Dermis microvascular lymphatic vessel endothelial cell (primary cell): ENCODE data around the gene C2orf76. TPM values are rescaled to one million over a fixed set of nuclear protein-coding genes. Genes with fewer than 3 reads are reported as not detected.
"Not testable (repeated sequence)": the region's sequence is repeated elsewhere in the genome, so short reads cannot be mapped to it uniquely, and the experiment has no call there.

ENCODE experiments used
- DNase-seq, 2 donors: peaks; one replicate each; pipeline versions ENCODE4 v3.0.0 to v3.0.0-alpha.2; 2010; ENCODE audit warnings: low read depth in 2 of 2
- total RNA-seq: library from RNA; depleted of rRNA; stranded (reverse); fragments of >200 nt; gene quantifications from 2 replicates; pipeline ENCODE4 v1.2.1, GENCODE V29; 2014

C2orf76 gene
- total RNA-seq = 9.8 and 10.0 TPM in 2 replicates

DNA sequence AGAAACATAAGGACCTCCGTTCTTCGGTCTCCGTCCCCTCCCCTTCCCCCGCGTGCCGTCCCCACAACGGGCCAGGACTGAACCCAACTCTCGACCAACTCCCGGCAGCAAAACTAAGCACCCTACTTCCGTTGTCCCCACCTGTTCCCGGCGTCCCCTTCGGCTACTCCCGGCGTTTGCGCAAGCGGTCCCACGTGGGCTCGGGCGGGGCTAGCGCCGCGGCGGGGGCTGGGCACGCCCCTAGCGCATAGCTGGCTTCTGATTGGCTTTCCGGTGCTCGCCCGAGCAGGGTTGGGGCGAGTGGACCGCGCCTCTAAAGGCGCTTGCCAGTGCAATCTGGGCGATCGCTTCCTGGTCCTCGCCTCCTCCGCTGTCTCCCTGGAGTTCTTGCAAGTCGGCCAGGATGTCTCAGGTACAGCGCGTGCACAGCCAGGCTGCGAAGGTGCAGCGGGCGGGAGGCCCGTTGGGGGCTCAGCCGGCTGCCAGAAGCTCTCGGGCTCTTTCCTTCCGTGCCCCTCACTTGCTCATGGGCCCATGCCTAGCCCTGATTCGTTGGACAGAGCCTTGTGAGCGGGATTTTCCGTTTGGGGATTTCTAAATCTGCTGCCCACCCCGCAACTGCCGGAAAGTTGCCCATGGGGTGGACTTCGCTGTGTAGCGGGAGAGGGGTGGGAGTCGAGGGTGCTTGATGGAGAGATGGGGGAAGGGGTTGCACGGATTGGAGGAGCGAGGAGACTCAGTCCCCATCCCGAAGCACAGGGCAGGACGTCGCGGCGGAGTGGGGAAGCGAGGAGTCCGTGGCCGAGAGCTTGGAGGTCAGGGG, at the start of gene C2orf76, which contains the start of gene DBI:
Gene C2orf76 (minus strand): TSS at position 186 of the 823 bp plus-strand sequence. CDS start 26,875 bp downstream, outside the sequence.
Gene DBI (plus strand): TSS at position 329 of the 823 bp plus-strand sequence. CDS start 75 bp downstream, at position 404.
- peak; percentile 81 to 94 for DNase-seq

DNA sequence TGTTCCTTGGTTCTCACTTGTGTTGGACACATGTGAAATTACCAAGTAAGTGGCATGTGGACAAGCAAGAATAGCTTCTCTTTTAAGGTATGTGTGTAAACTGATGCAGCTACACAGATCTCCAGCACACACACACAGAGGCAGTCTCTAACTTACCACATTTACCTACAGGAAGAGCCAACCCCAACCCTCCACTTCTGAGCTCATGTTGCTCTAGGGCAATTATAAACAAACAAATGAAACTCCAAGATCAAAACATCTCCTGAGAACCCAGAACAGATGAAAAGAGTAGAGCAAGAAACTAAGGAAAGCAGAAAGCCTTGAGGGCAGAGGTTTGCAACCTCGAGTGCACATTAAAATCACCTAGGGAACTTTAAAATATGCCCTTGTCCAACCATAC, 49.0 kb upstream of the C2orf76 start:
- DNase-seq = no peak

DNA sequence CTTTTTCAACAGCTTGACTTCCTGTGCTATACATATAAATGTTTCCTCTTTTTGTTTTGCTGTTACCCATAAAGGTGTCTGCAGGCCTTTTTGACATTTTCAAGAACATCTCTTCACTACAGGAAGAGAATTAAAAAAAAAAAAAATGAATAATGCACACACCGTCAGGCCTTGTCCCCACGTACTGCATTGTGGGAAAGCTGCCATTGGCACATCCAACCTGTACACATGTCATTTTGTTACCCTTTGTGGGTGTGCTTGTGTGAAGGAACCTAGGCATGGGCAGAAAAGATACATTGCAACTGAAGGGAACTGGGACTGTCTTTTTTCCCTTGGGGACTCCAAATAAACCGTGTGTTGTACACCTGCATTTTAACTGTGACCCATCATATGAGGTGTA, 48.3 kb upstream of the C2orf76 start:
- DNase-seq = no peak

DNA sequence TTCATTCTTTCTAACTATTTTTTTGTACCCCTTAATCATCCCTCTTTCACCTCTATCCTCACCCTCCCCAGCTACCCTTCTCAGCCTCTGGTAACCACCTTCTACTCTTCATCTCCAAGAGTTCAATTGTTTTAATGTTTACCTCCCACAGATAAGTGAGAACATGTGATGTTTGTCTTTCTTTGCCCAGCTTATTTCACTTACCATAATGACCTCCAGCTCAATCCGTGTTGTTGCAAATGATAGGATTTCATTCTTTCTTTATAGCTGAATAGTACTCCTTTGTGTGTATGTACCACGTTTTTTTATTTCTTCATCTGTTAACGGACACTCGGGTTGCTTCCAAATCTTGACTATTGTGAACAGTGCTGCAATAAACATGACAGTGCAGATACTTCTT, 42.9 kb upstream of the C2orf76 start:
- no peak for DNase-seq

DNA sequence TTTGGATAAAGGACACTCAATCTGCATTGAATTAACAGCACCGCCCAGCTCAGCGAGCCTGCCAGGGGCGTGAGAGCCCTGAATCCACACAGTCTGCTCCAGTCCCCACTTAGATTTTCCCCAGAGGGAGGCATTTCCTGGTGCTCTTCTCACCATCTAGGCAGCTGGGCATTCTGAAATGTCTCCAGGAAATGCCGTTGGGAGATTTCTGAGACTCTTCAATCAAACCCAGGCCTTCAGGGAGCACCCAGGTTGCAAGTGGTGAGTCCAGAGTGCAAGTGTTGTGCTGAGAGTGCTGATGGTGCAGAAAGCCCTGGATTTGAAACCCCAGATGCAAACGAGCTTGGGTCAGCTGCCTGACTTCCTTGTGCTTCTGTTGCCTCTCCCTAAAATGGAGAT, 41.6 kb upstream of the C2orf76 start:
- no peak for DNase-seq

DNA sequence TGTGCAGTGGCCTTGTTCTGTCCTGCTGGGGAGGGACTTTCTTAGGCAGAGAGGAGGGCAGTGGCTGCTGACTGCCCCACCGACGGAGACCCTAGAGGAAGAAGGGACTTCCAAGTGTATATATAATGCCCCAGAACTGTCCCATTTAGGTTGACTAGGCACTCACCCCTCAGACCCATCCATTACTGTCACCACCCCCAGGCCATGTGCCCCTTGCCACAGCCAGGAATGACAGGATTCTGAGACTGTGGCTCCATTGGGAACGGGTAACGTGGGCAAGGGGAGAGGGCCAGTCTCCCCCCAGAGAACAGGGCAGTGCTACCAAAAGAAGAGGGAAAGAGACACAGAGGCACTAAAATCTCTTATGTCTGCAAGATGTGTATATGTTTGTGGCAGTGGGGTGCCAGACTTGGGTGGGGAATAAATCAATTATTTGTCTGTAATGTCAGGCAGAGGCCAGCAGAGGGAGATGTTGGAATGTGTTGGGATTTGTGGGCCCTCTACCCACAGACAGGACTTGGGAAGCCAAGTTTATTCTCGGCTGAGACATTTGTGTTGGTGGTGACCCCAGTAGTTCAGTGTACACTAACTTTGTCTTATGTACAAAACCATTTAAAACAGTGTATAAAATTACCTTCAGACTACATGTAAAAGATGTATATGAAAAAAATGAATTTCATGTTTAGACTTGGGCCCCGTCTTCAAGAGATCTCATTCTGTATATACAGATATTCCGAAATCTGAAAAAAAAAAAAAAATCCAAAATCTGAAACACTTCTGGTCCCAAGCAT, 41.0 kb upstream of the C2orf76 start:
- DNase-seq = peak; percentile 31 to 69

DNA sequence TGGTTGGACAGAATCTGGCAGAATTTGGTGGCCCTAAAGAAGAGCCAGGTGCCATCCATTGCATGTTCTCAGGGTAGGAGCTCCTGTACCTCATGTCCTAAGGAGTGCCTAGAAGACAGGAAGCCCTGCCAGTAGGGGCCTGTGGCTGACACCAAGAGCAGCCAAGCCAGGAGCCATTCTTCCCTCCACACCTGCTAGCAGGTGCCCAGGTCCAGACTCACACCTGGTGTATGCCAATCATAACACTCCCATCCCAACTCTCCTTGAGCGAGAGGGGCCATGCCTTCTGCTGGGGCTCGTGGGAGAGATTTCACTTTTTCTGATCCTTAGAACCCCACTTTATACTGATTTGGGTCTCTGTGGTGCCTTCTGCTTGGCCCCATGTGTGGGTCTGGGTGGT, 38.5 kb upstream of the C2orf76 start:
- no peak for DNase-seq

DNA sequence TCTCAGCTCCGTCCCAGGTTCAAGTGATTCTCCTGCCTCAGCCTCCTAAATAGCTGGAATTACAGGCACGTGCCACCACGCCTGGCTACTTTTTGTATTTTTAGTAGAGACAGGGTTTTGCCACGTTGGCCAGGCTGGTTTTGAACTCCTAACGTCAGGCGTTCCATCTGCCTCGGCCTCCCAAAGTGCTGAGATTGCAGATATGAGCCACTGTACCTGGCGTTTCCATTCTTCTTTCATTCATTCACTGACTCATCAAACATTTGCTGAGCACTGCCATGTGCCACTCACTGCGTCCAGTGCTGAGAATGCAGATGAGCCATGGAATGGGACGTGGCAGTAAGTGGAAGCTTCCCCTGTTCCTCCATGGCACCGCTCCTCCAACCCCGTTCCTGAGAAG, 37.0 kb upstream of the C2orf76 start:
- not testable (repeated sequence) for DNase-seq

DNA sequence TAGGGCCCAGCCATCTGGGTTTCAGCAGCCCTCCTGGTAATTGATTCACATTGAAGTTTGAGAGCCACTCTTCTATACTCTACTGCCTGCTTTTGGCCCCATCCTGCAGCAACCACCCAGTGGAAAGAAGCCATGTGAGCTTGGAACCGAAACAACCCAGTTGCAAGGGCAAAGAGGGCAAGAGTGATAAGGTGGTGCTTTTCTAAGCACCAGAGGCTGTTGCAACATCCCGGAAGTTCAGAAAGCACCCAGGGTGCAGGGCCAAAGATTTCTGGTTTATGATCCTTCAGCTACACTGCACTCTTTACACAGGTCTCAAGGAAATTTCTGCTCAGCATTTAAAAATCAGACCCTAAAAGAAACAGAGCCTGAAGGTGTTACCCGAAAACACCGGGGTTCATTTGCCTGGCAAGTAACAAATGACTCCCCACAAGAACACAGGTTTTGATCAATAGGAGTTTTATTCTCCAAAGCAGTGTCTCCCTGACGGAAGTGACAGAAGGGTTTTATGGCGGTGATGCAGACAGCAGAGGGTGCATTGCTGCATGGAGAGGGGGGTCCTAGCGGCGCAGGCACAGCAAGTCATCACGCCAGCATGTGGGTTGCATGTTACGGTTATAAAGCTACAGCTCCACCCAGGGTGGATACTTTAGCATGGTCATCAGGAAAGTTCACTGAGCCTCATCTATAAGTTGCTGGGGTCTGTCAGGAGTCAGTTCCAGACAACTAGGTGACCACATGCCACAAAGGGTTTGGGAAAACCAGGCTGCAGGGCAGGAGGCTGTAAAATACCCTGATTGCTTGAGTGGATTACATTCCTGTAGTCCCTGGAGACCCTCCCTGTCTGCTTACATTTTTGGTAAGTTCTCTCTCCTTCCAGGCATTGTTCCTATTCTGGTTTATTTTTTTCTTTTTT, 36.3 kb upstream of the C2orf76 start:
- DNase-seq = no peak

DNA sequence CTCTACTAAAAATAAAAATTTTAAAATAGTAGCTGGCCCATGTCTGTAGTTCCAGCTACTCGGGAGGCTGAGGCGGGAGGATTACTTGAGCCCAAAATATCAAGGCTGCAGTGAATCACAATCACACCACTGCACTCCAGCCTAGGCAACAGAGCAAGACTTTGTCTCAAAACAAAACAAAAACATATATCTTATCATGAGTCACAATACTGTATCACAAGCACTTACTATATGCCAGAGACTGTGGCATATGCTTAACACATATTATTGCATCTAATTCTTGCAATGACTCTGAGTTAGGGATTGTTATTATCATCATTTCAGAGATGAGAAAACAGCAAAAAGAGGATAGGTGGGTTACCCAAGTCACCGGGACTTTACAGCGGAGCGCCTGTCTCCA, 35.5 kb upstream of the C2orf76 start:
- DNase-seq = no peak

DNA sequence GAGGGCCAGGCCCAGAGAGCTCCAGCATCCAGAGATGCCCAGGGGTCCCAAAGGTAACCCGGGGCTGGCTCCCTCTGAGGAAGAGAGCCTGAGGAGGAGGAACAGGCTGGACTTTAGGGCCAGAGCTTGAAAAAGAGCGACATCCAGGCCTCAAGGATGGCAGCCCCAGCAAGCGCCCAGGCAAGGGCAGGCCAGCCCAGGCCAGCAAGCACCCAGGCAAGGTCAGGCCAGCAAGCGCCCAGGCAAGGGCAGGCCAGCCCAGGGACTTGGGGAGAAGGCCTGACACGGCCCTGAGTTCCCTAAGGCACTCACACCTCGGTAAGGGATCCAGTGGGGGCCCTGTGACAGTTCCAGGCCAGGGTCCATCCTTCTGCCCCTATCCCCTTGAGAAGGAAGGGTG, 30.6 kb upstream of the C2orf76 start:
- no peak for DNase-seq

DNA sequence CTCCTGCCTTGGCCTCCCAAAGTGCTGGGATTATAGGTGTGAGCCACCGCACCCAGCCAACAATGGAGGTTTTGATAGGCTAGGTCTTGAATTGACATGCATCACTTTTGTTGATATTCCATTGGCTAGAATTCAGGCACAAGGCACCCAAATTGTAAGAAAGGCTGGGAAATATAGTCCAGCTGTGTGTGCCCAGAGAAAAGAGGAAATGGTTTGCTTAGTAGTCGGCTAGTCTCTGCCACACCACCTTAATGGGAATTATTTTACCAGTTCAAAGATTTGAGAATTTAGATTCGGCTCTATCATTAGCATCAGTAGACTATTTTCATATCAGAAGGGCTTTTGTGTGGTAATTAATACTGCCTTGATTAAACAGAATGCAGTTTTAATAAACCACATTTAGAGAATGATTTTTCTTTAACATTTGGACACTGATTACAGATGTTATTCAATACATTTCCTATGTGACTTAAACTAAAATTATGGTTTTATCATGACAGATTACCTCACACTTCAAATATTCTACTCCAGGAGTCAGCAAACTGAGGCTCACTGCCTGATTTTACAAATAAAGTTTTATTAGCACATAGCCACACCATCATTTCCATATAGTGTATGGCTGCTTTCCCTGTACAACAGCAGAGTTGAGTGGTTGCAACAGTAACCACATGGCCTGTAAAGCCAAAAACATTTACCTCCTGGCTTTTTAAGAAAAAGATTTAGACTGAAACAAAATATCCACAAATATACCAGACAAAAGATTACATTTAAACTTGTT, 27.5 kb upstream of the C2orf76 start:
- DNase-seq = no peak

DNA sequence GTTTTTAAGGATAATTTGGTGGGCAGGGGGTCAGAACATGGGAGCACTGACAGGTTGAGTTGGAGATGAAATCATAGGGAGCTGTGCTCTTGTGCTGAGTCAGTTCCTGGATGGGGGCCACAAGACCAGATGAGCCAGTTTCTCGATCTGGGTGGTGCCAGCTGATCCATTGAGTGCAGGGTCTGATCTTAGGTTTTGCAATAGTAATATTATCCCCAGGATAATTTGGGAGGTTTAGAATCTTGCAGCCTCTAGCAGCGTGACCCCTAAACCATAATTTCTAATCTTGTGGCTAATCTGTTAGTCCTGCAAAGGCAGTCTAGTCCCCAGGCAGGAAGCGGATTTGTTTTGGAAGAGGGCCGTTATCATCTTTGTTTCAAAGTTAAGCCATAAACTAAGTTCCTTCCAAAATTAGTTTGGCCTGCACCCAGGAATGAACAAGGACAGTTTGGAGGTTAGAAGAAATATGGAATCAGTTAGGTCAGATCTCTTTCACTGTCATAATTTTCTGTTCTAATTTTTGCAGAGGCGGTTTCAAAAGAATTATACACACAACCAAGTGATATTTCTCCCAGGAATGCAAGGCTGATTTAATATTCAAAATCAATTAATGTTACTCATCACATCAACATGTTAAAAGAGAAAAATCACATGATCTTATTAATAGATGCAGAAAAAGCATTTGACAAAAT, 23.1 kb upstream of the C2orf76 start:
- DNase-seq = no peak

DNA sequence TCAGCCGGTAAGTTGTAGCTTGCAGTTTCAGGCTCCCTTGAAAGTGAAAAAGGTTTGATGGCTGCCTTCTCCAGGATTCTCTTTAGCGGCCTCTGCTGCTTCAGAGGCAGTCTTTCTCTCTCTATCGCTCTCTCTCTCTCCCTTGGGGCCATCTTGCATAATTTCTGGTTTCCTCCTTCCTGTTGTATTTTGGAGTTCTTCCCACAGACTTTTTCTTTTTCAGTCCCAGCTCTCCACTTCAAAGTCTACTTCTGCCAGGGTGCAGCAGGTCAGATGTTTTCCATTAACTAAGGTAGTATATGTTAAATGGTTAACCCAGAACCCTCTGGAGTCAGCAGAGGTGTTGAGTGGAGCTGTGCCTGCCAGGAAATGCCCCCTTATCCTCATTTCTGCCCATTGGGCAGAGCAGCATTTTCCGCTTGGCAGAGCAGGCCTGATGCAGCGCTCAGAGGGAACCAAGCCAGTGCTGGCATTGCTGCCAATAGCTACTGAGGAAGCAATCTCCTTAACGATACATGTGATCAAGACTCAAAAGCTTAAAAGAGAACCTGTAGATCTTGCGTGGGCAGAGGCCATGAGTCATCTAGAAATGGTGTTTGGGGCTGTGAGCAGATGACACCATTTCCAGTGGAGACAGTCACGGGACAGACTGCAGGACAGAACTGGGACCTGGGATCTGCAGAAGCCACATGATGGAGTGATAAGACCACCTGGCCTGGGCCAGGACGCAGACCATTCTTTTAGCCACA, 20.9 kb upstream of the C2orf76 start:
- DNase-seq = peak in 1 of 2 donors; percentile 28

DNA sequence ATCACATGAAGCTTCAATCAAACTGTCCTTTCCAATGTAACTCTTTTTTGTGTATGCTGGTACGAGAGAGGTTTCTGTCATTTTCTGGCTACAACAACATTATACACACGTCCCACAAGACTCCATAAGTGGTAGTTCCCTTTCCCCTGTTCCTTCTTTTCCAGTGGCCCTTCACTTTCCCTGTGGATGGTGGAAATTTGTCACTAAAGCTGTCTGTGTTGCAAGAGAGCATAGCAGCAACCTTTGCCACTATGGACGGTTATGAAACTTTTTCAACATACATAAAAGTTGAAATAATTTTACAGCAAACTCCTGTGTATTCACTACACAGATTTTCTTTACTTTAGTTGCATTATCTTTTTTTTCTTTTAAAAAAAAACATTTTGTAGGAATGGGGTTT, 18.8 kb upstream of the C2orf76 start:
- no peak for DNase-seq

DNA sequence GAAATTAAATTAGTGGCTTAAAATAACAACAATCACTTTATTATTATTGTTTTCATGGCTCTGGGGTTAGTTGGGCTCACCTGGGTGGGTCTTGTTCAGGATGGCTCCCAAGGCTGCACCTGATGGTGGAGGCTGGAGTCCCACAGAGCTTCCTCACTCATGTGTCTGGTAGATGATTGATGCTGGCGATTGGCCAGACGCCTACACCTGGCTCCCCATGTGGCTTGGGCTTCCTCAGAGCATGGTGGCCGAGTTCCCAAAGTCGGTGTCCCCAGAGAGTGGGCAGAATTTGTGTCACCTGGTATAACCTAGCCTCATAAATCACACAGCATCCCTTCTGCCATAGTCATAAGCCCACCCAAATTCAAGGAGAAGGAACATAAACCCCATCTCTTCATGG, 18.3 kb upstream of the C2orf76 start:
- DNase-seq = no peak

DNA sequence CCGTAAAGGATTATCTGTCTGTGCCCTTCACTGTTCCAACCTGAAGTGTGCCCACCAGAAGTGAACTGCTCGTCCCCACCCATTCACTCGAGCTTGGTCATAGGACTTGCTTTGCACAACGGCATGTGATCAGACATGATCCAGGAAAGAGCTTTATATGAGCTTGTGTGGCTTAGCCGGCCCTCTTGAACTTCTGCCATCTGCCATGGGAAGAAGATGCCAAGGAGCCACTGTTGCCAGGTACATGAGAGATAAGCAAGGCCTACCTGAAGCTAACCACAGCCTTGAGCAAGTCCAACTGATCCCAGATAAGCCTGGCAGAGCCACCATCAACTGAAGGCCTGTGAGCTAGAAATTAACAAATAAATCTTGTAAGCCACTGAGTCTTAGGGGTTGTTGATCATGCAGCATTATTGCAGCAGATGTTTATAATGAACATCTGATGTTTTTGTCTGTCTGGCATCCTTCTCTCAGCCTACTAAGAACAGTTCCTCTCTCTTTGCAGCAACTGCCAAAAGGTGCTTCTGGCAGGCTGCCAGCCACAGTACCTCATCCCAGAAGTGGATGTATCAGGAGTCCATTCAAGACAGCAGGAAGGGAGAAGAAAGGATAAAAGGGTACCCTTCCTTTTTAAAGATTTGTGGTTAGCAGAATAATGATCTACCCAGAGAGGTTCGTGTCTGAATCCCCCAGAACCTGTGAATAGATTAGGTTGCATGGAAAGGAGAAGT, 16.9 kb upstream of the C2orf76 start:
- no peak for DNase-seq

DNA sequence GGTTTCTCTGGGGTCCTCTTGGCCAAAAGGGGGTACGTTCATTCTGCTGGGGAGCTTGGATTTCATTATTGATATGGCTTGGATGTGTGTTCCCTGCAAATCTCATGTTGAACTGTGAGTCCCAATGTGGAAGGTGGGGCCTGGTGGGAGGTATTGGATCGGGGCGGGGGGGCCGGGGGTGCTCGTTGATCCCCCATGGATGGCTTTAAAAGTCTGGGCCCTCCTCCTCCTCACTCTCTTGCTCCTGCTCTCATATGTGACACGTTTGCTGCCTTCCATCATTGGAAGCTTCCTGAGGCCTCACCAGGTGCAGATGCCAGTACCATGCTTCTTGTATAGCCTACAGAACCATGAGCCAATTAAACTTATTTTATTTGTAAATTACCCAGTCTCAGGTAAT, 11.9 kb upstream of the C2orf76 start:
- no peak for DNase-seq

DNA sequence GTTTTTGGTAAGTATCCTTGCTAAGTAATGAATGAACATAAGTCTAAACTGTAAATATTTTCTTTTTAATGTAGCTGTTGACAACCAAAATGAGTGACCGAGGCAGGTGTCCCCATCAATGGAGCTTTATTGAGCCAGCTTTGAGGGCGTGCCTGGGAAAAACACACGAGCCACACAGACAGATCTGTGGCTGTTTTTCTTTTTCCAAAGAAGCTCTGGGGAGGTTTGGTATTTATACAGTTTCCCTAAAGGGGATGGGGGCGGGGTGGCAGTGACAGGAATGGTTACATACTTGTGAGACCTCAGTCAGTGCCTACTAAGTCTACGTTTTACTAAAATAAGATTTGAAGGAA, 11.3 kb upstream of the C2orf76 start:
- DNase-seq = no peak
